BLaER1 treated with 17β-estradiol and CSF1 and Interleukin-3, amounts not matched to agents 10 nM and 100 nM (cell line): ENCODE measurements around the gene ANGEL2.
A peak's percentile ranks its signal among the peaks of the same experiment; 100 is the strongest.
"Not testable (repeated sequence)": the region's sequence is repeated elsewhere in the genome, so short reads cannot be mapped to it uniquely, and the experiment has no call there.

ENCODE experiments used
- H3K27ac ChIP-seq, 11 experiments: shearing (Covaris generic); formaldehyde crosslinking; 2 replicates each; pipeline ENCODE4 v1.8.1; 2022
- H3K27me3 ChIP-seq, 11 experiments: shearing (Covaris generic); formaldehyde crosslinking; 2 replicates each; pipeline ENCODE4 v1.8.1; 2022
- H3K36me3 ChIP-seq, 11 experiments: shearing (Covaris generic); formaldehyde crosslinking; 2 replicates each; pipeline ENCODE4 v1.8.1; 2022
- H3K4me1 ChIP-seq, 10 experiments: shearing (Covaris generic); formaldehyde crosslinking; 2 replicates each; pipeline ENCODE4 v1.8.1; 2022
- H3K4me2 ChIP-seq, 11 experiments: shearing (Covaris generic); formaldehyde crosslinking; 2 replicates each; pipeline ENCODE4 v1.8.1; 2022
- H3K4me3 ChIP-seq, 10 experiments: shearing (Covaris generic); formaldehyde crosslinking; 2 replicates each; pipeline ENCODE4 v1.8.1; 2022
- H3K9ac ChIP-seq, 11 experiments: shearing (Covaris generic); formaldehyde crosslinking; 2 replicates each; pipeline ENCODE4 v1.8.1; 2022
- H3K9me3 ChIP-seq, 11 experiments: shearing (Covaris generic); formaldehyde crosslinking; replicated peaks in 1 of 11; 2 replicates each; pipeline ENCODE4 v1.8.1; 2022
- H4K20me1 ChIP-seq, 11 experiments: shearing (Covaris generic); formaldehyde crosslinking; 2 replicates each; pipeline ENCODE4 v1.8.1; 2022
- Cebpa-rat ChIP-seq, 11 experiments: shearing (Covaris generic); IDR thresholded peaks; 2 replicates each; pipeline ENCODE4 v1.8.1; 2022

ANGEL2 gene

GRCh38 chr1:213034713-213035112 is 19.0 kb upstream of the ANGEL2 start:
- no peak for TF ChIP-seq Cebpa-rat (IDR thresholded peaks at IDR 0.05)
- no peaks in the 10 kb centered on the region for H3K27me3 ChIP-seq
- H4K20me1 ChIP-seq: no peaks in the 10 kb centered on the region
- no peak overlapping the region for H3K4me3 ChIP-seq
- peaks cover 0 to 8% (median 0%) of the 10 kb centered on the region in 11 experiments; a peak in 5 of 22 replicates for H3K9me3 ChIP-seq
- no peaks in the 10 kb centered on the region for H3K4me1 ChIP-seq
- H3K4me2 ChIP-seq: no peak overlapping the region
- no peak overlapping the region for H3K27ac ChIP-seq
- no peaks in the 10 kb centered on the region for H3K36me3 ChIP-seq
- H3K9ac ChIP-seq: no peak overlapping the region

DNA sequence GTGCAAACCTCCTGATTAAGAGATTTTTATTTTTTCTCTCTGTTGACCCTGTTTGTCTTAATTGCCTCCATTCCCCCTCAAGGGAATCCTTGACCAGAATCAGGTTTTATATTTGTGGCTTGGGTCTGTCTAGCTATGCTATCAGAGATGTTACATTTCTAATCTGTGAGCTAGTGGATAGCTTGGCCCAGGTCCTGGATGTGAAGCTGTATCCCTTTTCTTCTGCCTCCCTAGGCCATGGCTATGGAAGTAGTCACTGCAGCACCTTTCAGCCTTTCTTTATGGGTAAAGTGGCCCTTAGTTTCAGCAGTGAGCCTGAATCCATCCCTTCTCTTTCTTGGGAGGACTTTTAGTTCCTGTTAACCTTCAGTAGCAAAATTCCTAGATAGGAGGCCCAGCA is 17.0 kb upstream of the ANGEL2 start:
- no peak for TF ChIP-seq Cebpa-rat (IDR thresholded peaks at IDR 0.05)
- no peak overlapping the region for H3K27ac ChIP-seq
- no peaks in the 10 kb centered on the region for H3K36me3 ChIP-seq
- H3K9me3 ChIP-seq: peaks cover 0 to 8% (median 0%) of the 10 kb centered on the region in 11 experiments; a peak in 4 of 22 replicates
- H4K20me1 ChIP-seq: no peaks in the 10 kb centered on the region
- no peaks in the 10 kb centered on the region for H3K4me1 ChIP-seq
- H3K9ac ChIP-seq: no peak overlapping the region
- H3K27me3 ChIP-seq: no peaks in the 10 kb centered on the region
- H3K4me2 ChIP-seq: no peak overlapping the region
- no peak overlapping the region for H3K4me3 ChIP-seq

- not testable (repeated sequence) for H3K36me3 ChIP-seq, H3K27me3 ChIP-seq
These were observed 11.4 kb upstream of the ANGEL2 start for GRCh38 chr1:213027024-213027423.

DNA sequence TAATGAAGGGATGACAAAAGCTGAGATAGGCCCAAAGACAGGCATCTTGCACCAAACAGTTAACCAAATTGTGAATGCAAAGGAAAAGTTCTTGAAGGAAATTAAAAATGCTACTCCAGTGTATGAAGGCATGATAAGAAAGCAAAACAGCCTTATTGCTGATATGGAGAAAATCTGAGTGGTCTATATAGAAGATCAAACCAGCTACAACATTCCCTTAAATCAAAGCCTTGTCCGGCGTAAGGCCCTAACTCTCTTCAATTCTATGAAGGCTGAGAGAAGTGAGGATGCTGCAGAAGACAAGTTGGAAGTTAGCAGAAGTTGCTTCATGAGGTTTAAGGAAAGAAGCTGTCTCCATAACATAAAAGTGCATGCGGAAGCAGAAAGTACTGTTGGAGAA is 4.3 kb upstream of the ANGEL2 start:
- H3K27ac ChIP-seq: no peak overlapping the region
- H4K20me1 ChIP-seq: no peaks in the 10 kb centered on the region
- no peak overlapping the region for H3K4me2 ChIP-seq
- H3K27me3 ChIP-seq: no peaks in the 10 kb centered on the region
- no peak for TF ChIP-seq Cebpa-rat (IDR thresholded peaks at IDR 0.05)
- no peaks in the 10 kb centered on the region for H3K36me3 ChIP-seq
- H3K4me1 ChIP-seq: peaks cover 5 to 11% (median 7%) of the 10 kb centered on the region in 10 experiments; a peak in 16 of 20 replicates
- H3K9ac ChIP-seq: no peak overlapping the region
- H3K4me3 ChIP-seq: no peak overlapping the region
- peaks cover 0 to 9% (median 2%) of the 10 kb centered on the region in 11 experiments; a peak in 18 of 22 replicates for H3K9me3 ChIP-seq

More at GRCh38 chr1:213027024-213027423, 11.4 kb upstream of the ANGEL2 start:
- not testable (repeated sequence) for H3K4me3 ChIP-seq, H3K9ac ChIP-seq, H3K4me2 ChIP-seq, H3K27ac ChIP-seq, H3K4me1 ChIP-seq, H4K20me1 ChIP-seq
- peaks cover 9 to 20% (median 13%) of the 10 kb centered on the region in 11 experiments; a peak in 21 of 22 replicates for H3K9me3 ChIP-seq

DNA sequence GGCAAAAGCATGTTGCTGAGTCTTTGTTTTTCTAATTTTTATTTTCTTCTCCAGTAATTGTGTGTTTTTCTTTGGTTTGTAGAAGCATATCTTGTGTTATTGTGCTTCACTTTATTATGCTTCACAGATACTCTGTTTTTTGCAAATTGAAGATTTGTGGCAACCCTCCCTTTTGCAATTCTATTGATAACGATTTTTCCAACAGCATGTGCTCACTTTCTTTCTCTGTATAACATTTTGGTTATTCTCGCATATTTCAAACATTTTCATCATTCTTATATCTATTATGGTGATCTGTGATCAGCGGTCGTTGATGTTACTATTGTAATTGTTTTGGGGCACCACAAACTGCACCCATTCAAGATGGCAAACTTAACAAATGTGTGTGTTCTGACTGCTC is 3.8 kb upstream of the ANGEL2 start:
- H3K9ac ChIP-seq: no peak overlapping the region
- no peaks in the 10 kb centered on the region for H3K27me3 ChIP-seq
- H3K27ac ChIP-seq: no peak overlapping the region
- peaks cover 0 to 6% (median 0%) of the 10 kb centered on the region in 11 experiments; a peak in 4 of 22 replicates for H3K9me3 ChIP-seq
- peaks cover 7 to 13% (median 10%) of the 10 kb centered on the region in 10 experiments for H3K4me1 ChIP-seq
- H3K4me3 ChIP-seq: no peak overlapping the region
- no peaks in the 10 kb centered on the region for H3K36me3 ChIP-seq
- no peak for TF ChIP-seq Cebpa-rat (IDR thresholded peaks at IDR 0.05)
- no peak overlapping the region for H3K4me2 ChIP-seq
- H4K20me1 ChIP-seq: no peaks in the 10 kb centered on the region

GRCh38 chr1:213017447-213018273 is 2.0 kb upstream of the ANGEL2 start:
- no peak overlapping the region for H3K9ac ChIP-seq
- no peak overlapping the region for H3K27ac ChIP-seq
- H3K4me3 ChIP-seq: no peak overlapping the region
- peaks cover 0 to 8% (median 6%) of the 10 kb centered on the region in 11 experiments; a peak in 12 of 22 replicates for H3K36me3 ChIP-seq
- no peaks in the 10 kb centered on the region for H3K27me3 ChIP-seq
- peaks cover 17 to 29% (median 22%) of the 10 kb centered on the region in 10 experiments for H3K4me1 ChIP-seq
- TF ChIP-seq Cebpa-rat (IDR thresholded peaks at IDR 0.05): no peak
- H3K4me2 ChIP-seq: no peak overlapping the region
- no peaks in the 10 kb centered on the region for H4K20me1 ChIP-seq
- no peaks in the 10 kb centered on the region for H3K9me3 ChIP-seq

DNA sequence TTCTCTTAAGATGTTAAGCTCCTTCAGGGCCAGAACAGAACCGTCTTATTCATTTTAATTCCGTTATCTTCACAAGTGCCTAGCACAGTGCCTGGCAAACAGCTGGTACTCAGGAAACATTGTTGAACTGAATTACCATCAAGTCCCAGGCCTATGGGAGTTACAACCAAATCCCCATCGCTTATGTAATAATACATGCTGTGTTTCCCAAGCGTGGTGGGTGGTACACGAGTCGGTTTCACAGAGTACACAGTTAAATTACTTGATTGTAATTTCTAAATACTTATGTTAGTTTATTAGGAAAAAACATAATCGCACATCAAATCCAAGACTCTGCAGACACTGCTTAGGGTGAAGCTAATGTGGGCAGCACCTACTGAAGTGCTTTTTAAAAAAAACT is 1.0 kb downstream of the ANGEL2 start:
- Histone ChIP-seq H3K27ac (peak overlapping the region; percentile 75 to 98 (median 96)), H3K4me2 (peak overlapping the region; percentile 72 to 92 (median 86)), H3K36me3 (peaks cover 16 to 38% (median 30%) of the 10 kb centered on the region in 11 experiments; a peak in 19 of 22 replicates), H3K4me1 (peaks cover 17 to 29% (median 22%) of the 10 kb centered on the region in 10 experiments), H3K27me3 (no peaks in the 10 kb centered on the region), H3K9ac (peak overlapping the region; percentile 84 to 96 (median 93)), H4K20me1 (peaks cover 0 to 9% (median 0%) of the 10 kb centered on the region in 11 experiments; a peak in 4 of 22 replicates), H3K9me3 (no peaks in the 10 kb centered on the region), H3K4me3 (peak overlapping the region; percentile 72 to 89 (median 81))
- TF ChIP-seq Cebpa-rat (IDR thresholded peaks at IDR 0.05): no peak

- Histone ChIP-seq H3K27ac (no peak overlapping the region), H3K36me3 (peaks cover 61 to 98% (median 83%) of the 10 kb centered on the region in 11 experiments), H3K4me2 (no peak overlapping the region), H3K9me3 (no peaks in the 10 kb centered on the region), H3K4me3 (no peak overlapping the region), H3K27me3 (no peaks in the 10 kb centered on the region), H4K20me1 (peaks cover 0 to 24% (median 0%) of the 10 kb centered on the region in 11 experiments; a peak in 6 of 22 replicates), H3K4me1 (peaks cover 0 to 14% (median 4%) of the 10 kb centered on the region in 10 experiments; a peak in 13 of 20 replicates), H3K9ac (no peak overlapping the region)
- TF ChIP-seq Cebpa-rat (IDR thresholded peaks at IDR 0.05): no peak
These were observed 7.1 kb downstream of the ANGEL2 start for GRCh38 chr1:213008564-213008963.

DNA sequence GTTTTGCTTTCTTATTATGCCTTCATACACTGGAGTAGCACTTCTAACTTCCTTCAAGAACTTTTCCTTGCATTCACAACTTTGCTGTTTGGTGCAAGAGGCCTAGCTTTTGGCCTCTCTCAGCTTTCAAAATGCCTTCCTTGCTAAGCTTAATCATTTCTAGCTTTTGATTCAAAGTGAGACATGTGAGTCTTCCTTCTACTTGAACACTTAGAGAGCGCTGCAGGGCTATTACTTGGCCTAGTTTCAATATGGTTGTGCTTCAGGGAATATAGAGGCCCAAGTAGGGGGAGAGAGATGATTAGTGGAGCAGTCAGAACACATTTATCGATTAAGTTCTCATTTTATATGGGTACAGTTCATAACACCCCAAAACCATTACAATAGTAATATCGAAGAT is 12.4 kb downstream of the ANGEL2 start:
- Histone ChIP-seq H3K4me3 (no peak overlapping the region), H3K27ac (no peak overlapping the region), H3K9me3 (no peaks in the 10 kb centered on the region), H3K27me3 (no peaks in the 10 kb centered on the region), H4K20me1 (peaks cover 0 to 9% (median 0%) of the 10 kb centered on the region in 11 experiments; a peak in 4 of 22 replicates), H3K36me3 (peaks cover 72 to 99% (median 90%) of the 10 kb centered on the region in 11 experiments), H3K4me1 (no peaks in the 10 kb centered on the region), H3K4me2 (no peak overlapping the region), H3K9ac (no peak overlapping the region)
- TF ChIP-seq Cebpa-rat (IDR thresholded peaks at IDR 0.05): no peak
